SK-N-MC (cell line): ENCODE data around the gene SMC1B.

Experiments
- EZH2 ChIP-seq: fragments of 200-600 bp; sonication (generic); IDR thresholded peaks from one replicate; pipeline ENCODE4 v1.6.1; 2017; ENCODE audit warnings: antibody characterized with exemption
- POLR2AphosphoS5 ChIP-seq: IDR thresholded peaks from 2 replicates; pipeline ENCODE4 v1.6.1; 2012; ENCODE audit warnings: mild to moderate bottlenecking, low read depth, low read length, borderline replicate concordance

DNA sequence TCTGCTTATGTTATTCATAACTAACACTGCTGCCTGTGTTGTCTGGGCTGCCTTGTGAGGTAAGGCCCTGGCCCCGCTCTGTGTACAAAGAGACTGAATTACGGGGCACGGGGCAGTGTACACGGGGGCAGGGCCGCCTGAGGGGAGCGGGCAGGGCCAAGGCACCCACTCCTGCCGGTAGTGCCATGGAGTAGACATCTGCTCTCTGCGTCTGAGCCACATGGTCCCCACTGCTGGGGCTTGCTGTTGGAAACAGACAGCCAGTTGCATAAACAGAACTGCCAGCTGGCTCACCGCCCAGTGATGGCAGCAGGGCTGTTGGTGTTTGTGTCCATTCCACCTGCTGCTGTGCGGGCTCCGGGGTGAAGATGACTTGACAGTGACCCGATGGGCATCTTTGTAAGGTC is 83.9 kb downstream of the SMC1B start:
- TF ChIP-seq EZH2 (no peak), POLR2AphosphoS5 (no peak)
